22Rv1 (cell line): ENCODE results near the gene UTS2R.

Experiments
- ZFX ChIP-seq: fragments of 450-650 bp; IDR thresholded peaks from 2 replicates; pipeline ENCODE4 v1.6.1; 2017; ENCODE audit warnings: antibody characterized with exemption, borderline replicate concordance
- TF ChIP-seq, protein P1 (sequence below): fragments of 450-650 bp; IDR thresholded peaks from 2 replicates; pipeline ENCODE4 v1.5.1; 2017; ENCODE audit warnings: mild to moderate bottlenecking

DNA sequence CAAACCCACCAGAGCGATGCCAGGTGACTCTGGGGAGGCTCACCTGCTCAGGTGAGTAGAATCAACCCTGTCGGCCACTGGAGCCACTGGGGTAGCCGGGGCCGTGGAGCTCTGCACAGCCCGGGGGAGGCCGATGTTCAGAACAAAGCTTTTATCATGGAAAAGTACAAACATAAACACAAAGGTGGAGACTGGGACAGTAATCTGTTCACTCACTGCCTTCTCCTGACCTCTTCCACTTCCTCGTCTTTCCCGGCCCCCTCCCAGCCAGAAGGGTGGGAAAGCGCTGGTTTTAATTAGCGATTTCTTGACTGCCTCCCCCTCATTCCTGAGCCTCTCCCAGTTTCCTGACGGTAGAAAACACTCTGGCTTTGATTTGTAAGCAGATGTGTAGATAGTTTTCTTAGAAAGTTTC lies 22.3 kb upstream of the UTS2R start:
- TF ChIP-seq, protein P1, sequence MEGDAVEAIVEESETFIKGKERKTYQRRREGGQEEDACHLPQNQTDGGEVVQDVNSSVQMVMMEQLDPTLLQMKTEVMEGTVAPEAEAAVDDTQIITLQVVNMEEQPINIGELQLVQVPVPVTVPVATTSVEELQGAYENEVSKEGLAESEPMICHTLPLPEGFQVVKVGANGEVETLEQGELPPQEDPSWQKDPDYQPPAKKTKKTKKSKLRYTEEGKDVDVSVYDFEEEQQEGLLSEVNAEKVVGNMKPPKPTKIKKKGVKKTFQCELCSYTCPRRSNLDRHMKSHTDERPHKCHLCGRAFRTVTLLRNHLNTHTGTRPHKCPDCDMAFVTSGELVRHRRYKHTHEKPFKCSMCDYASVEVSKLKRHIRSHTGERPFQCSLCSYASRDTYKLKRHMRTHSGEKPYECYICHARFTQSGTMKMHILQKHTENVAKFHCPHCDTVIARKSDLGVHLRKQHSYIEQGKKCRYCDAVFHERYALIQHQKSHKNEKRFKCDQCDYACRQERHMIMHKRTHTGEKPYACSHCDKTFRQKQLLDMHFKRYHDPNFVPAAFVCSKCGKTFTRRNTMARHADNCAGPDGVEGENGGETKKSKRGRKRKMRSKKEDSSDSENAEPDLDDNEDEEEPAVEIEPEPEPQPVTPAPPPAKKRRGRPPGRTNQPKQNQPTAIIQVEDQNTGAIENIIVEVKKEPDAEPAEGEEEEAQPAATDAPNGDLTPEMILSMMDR = no peak
- no peak for TF ChIP-seq ZFX
